22Rv1 (cell line): Measurements from ENCODE around the gene ITGB3BP.

ENCODE experiments used
- H3K27ac ChIP-seq: fragments of 450-650 bp; 2 replicates; pipeline ENCODE4 v1.5.1; 2017
- ZFX ChIP-seq: fragments of 450-650 bp; IDR thresholded peaks from 2 replicates; pipeline ENCODE4 v1.6.1; 2017; ENCODE audit warnings: antibody characterized with exemption, borderline replicate concordance
- TF ChIP-seq, protein P1 (sequence below): fragments of 450-650 bp; IDR thresholded peaks from 2 replicates; pipeline ENCODE4 v1.5.1; 2017; ENCODE audit warnings: mild to moderate bottlenecking

Gene ITGB3BP

DNA sequence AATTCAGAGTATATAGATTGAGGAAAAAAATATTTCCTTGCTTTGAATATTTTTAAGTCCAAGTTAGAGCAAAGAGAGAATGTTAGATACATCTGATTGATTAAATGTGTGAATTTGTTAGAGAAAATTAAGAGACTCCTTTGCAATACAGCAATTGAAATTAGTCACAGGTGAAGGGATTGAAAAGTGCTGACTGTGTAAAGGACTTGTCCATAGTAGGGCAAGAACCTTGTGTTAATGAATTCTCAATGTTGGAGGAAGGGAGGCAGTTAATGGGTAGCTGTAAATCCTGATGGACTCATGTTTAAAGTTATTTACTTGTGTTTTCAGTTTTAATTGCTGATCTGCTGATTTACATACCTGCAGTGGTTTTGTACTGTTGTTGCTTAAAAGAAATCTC, 117.0 kb downstream of the ITGB3BP start:
- TF ChIP-seq, protein P1, sequence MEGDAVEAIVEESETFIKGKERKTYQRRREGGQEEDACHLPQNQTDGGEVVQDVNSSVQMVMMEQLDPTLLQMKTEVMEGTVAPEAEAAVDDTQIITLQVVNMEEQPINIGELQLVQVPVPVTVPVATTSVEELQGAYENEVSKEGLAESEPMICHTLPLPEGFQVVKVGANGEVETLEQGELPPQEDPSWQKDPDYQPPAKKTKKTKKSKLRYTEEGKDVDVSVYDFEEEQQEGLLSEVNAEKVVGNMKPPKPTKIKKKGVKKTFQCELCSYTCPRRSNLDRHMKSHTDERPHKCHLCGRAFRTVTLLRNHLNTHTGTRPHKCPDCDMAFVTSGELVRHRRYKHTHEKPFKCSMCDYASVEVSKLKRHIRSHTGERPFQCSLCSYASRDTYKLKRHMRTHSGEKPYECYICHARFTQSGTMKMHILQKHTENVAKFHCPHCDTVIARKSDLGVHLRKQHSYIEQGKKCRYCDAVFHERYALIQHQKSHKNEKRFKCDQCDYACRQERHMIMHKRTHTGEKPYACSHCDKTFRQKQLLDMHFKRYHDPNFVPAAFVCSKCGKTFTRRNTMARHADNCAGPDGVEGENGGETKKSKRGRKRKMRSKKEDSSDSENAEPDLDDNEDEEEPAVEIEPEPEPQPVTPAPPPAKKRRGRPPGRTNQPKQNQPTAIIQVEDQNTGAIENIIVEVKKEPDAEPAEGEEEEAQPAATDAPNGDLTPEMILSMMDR = no peak
- TF ChIP-seq ZFX = no peak
- no peak overlapping the region for H3K27ac ChIP-seq

- no peak overlapping the region for H3K27ac ChIP-seq
- TF ChIP-seq ZFX = no peak
- TF ChIP-seq, protein P1 = no peak
These were observed 118.0 kb downstream of the ITGB3BP start for GRCh38 chr1:63405021-63405420.

DNA sequence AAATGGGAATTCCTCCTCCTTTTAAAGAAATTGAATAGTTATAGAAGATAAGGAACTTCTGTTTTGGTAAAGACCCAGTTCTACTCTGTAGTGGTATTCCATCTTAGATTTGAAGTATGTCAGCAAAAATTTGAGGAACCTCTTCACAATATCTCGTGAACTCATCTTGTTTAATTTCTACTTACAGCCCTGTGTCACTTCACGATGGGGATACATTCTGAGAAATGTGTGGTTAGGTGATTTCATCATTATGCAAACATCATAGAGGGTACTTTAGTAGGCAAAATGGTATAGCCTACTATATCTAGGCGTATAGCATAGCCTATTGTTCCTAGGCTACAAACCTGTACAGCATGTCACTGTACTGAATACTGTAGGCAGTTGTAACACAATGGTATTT, 119.6 kb downstream of the ITGB3BP start:
- H3K27ac ChIP-seq = no peak overlapping the region
- TF ChIP-seq, protein P1 = no peak
- TF ChIP-seq ZFX = no peak

DNA sequence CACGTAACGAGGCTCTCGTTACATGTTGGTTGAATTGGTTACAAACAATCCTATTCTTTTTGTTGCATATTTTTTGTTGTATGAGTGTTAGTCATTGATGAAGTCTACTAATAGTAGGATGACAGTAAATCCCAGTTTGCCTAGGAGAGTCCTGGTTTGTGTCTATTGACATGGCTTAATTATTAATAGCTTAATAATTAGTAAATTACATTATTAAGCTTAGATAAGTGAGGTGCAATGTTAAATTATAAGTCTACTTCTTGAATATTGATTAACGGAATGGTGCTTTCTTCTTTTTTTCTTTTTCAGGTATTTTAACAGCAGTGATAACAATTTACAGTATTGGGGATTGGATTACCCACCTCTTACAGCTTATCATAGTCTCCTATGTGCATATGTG, 121.1 kb downstream of the ITGB3BP start:
- no peak overlapping the region for H3K27ac ChIP-seq
- TF ChIP-seq, protein P1 = no peak
- TF ChIP-seq ZFX = no peak
